Calu3 (cell line): Measurements from ENCODE around the gene PDCD6IP. TPM values are rescaled to one million over a fixed set of nuclear protein-coding genes. Genes with fewer than 3 reads are reported as not detected.

Experiments
- BruUV-seq: library from RNA; stranded (reverse); fragments of 400-500 nt; replicated peaks from 2 replicates; lab custom pipeline; 2021; lab: Mats Ljungman, UMichigan
- CTCF ChIA-PET: fragments of 300-600 bp; sonication (Branson Sonifier 250); formaldehyde crosslinking; loops from one replicate; lab custom pipeline; 2022; ENCODE audit warnings: antibody characterized with exemption; lab: Charles Lee
- DNase-seq: peaks from one replicate; pipeline ENCODE4 v3.0.0; 2022
- H3K27ac Mint-ChIP-seq: one replicate; pipeline ENCODE4 v1.8.0; 2022; ENCODE audit warnings: mixed read lengths; ENCODE audit not compliant: unreplicated experiment
- H3K27me3 Mint-ChIP-seq: one replicate; pipeline ENCODE4 v1.8.0; 2022; ENCODE audit warnings: mixed read lengths; ENCODE audit not compliant: unreplicated experiment
- H3K36me3 Mint-ChIP-seq: one replicate; pipeline ENCODE4 v1.8.0; 2022; ENCODE audit warnings: mild to moderate bottlenecking, moderate library complexity, mixed read lengths; ENCODE audit not compliant: insufficient read depth, unreplicated experiment
- H3K4me1 Mint-ChIP-seq: one replicate; pipeline ENCODE4 v1.8.0; 2022; ENCODE audit warnings: mild to moderate bottlenecking, low read depth, mixed read lengths; ENCODE audit not compliant: unreplicated experiment
- H3K4me3 Mint-ChIP-seq: one replicate; pipeline ENCODE4 v1.8.0; 2022; ENCODE audit warnings: mild to moderate bottlenecking, low read depth, moderate library complexity, mixed read lengths; ENCODE audit not compliant: unreplicated experiment
- H3K9me3 Mint-ChIP-seq: one replicate; pipeline ENCODE4 v1.8.0; 2022; ENCODE audit warnings: low read depth, mixed read lengths; ENCODE audit not compliant: unreplicated experiment
- CTCF ChIP-seq: fragments of 200-600 bp; IDR thresholded peaks from one replicate; pipeline ENCODE4 v1.8.0; 2022; ENCODE audit warnings: antibody characterized with exemption; ENCODE audit not compliant: unreplicated experiment
- intact Hi-C: fragments of 100-400 bp; cut with micrococcal nuclease; formaldehyde crosslinking; loops from one replicate; pipeline ENCODE4 v1.10.0; 2022; ENCODE audit not compliant: unreplicated experiment
- total RNA-seq: library from RNA; stranded (reverse); gene quantifications from 2 replicates; pipeline ENCODE4 v1.2.3, GENCODE V29; 2022

Gene PDCD6IP
- total RNA-seq, 1 experiment from 2014 or later: 213 TPM

GRCh38 chr3:33883951-33884561 is 85.6 kb downstream of the PDCD6IP start:
- no peak overlapping the region for H3K4me3 Mint-ChIP-seq
- CTCF ChIA-PET: interaction anchor here (0.8 to 2.4 kb wide), 7 partner anchors 59 to 800 kb away, joined by 3 to 19 read pairs (median 5); no protein-coding TSS in a partner anchor
- intact Hi-C loops: loop anchor here (1.0 to 10.0 kb wide), 4 partner anchors 131 to 1778 kb away; no protein-coding TSS in a partner anchor
- H3K27me3 Mint-ChIP-seq: peaks cover 33% of the 10 kb centered on the region
- peak; percentile 36 for DNase-seq
- no peak overlapping the region for H3K27ac Mint-ChIP-seq
- BruUV-seq: no TSS peak
- H3K4me1 Mint-ChIP-seq: no peaks in the 10 kb centered on the region
- no peak for TF ChIP-seq CTCF
- H3K9me3 Mint-ChIP-seq: no peaks in the 10 kb centered on the region
- no peaks in the 10 kb centered on the region for H3K36me3 Mint-ChIP-seq

GRCh38 chr3:33884701-33885100 is 86.3 kb downstream of the PDCD6IP start:
- Mint-ChIP-seq H3K36me3 (no peaks in the 10 kb centered on the region), H3K27ac (no peak overlapping the region), H3K27me3 (peaks cover 33% of the 10 kb centered on the region), H3K4me1 (no peaks in the 10 kb centered on the region), H3K9me3 (no peaks in the 10 kb centered on the region), H3K4me3 (no peak overlapping the region)
- no TSS peak for BruUV-seq
- intact Hi-C loops: loop anchor here (5.0 to 10.0 kb wide), 3 partner anchors 130 to 1778 kb away; no protein-coding TSS in a partner anchor
- no peak for TF ChIP-seq CTCF
- CTCF ChIA-PET: interaction anchor here (1.3 to 2.4 kb wide), 4 partner anchors 95 to 799 kb away, joined by 5 to 19 read pairs (median 9); no protein-coding TSS in a partner anchor
- no peak for DNase-seq

- H3K4me1 Mint-ChIP-seq: no peaks in the 10 kb centered on the region
- no peak overlapping the region for H3K27ac Mint-ChIP-seq
- no peaks in the 10 kb centered on the region for H3K36me3 Mint-ChIP-seq
- CTCF ChIA-PET: no interaction called here
- DNase-seq: no peak
- no TSS peak for BruUV-seq
- H3K4me3 Mint-ChIP-seq: no peak overlapping the region
- peaks cover 33% of the 10 kb centered on the region for H3K27me3 Mint-ChIP-seq
- TF ChIP-seq CTCF: no peak
- intact Hi-C loops: loop anchor here (10.0 kb wide), 2 partner anchors 129 to 379 kb away; no protein-coding TSS in a partner anchor
- H3K9me3 Mint-ChIP-seq: no peaks in the 10 kb centered on the region
These were observed 87.1 kb downstream of the PDCD6IP start for GRCh38 chr3:33885496-33885895.

GRCh38 chr3:33886015-33886414 is 87.6 kb downstream of the PDCD6IP start:
- Mint-ChIP-seq H3K36me3 (no peaks in the 10 kb centered on the region), H3K9me3 (no peaks in the 10 kb centered on the region), H3K27ac (no peak overlapping the region), H3K4me3 (no peak overlapping the region), H3K4me1 (no peaks in the 10 kb centered on the region), H3K27me3 (peaks cover 33% of the 10 kb centered on the region)
- intact Hi-C loops: loop anchor here (10.0 kb wide), 2 partner anchors 129 to 379 kb away; no protein-coding TSS in a partner anchor
- DNase-seq: no peak
- no peak for TF ChIP-seq CTCF
- no TSS peak for BruUV-seq
- CTCF ChIA-PET: no interaction called here
